G401 (cell line): ENCODE measurements around the gene SLC29A3. TPM values are rescaled to one million over a fixed set of nuclear protein-coding genes. Genes with fewer than 3 reads are reported as not detected.
"Not testable (repeated sequence)": the region's sequence is repeated elsewhere in the genome, so short reads cannot be mapped to it uniquely, and the experiment has no call there.

Experiments
- DNase-seq: peaks from one replicate; pipeline ENCODE4 v3.0.0-alpha.2; 2015; ENCODE audit warnings: low spot score
- in situ Hi-C: cut with HindIII; loops from 2 replicates; pipeline ENCODE4 v1.10.0; 2016; ENCODE audit warnings: low sequenced_read_pairs, mixed read lengths
- total RNA-seq: library from RNA; depleted of rRNA; stranded (reverse); fragments of >200 nt; shearing (Covaris generic); gene quantifications from 2 replicates; pipeline ENCODE4 v1.2.3, GENCODE V29; 2014

Gene SLC29A3
- total RNA-seq, 1 experiment from 2014 or later: 3.3 TPM

DNA sequence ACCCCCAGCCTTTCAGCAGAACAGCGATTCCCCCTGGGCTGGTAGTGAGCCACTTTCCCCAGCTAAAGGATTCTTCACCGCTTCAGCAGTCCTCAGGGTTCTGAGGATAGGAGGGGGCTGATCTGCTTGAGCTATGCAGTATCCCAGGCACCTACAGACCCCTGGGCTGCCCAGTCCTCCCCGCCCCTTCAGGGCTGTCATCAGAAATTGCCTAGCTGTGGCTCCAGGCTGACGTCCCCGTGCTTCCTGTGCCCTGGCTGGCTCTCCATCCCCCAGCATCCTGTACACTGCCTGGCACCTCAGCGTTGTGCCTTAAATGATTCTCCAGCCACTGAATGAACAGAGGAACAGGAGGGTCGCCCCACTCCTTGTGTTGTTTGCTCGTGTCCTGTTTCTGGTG is 39.2 kb downstream of the SLC29A3 start:
- in situ Hi-C loops: no loop called here
- no peak for DNase-seq

DNA sequence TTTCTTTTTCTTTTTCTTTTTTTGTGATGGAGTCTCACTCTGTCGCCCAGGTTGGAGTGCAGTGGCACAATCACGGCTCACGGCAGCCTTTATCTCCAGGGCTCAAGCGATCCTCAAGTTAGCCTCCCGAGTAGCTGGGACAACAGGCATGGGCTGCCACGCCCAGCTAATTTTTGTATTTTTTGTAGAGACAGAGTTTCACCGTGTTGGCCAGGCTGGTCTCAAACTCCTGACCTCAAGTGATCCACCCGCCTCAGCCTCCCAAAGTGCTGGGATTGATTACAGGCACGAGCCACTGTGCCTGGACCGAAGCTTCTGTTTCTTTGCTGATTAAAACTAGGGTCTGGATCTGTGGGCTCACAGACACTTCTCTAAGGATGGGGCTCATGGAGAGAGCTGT is 39.8 kb downstream of the SLC29A3 start:
- in situ Hi-C loops, DNase-seq: not testable (repeated sequence)

DNA sequence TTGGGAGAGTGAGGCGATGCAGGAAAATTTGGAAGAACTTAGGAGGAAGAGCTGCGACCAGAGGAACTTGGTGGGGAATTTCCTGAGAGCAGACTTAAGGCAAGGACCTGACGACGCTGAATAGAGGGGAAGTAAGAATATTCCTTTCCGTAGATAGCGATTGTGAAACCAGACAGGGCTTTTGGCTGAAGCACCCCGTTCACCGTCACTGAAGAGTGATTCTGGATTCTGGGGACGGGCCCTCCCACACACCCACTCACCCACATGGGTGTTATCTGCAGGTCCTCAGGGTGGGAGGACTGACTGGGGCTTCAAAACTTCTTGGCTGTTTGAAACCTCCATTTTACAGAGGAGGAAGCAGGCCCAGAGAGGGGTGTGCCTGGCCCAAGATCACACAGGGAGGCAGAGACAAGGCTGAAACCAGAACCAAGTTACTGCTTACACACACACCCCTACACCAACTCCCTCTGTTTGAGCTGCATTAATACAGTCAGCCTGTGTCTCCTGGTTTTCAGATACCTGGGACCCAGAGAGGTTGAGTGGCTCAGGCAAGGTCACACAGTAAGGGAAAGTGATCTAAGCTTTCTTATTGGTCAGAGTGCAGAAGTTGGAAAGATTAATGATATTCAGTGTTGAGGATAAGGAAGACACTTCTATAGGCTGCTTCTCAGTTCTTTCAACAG is 40.4 kb downstream of the SLC29A3 start:
- no peak for DNase-seq
- in situ Hi-C loops: no loop called here

DNA sequence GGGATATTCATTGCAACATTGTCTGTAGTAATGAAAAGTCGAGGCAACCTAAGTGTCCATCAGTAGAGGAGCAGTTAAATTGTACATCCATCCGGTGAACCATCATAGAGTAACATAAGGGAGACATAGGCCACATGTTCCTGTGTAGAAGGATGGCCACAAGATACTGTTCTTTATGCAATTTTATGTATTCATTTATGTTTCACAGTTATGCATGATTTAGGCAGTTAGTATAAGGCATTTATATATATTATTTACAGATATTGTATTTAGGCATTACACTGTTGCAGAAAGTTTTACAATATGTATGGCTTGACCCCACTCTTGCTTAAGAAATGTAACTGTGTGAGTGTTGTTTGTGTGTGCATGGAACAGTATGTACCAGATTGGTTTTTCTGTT is 41.7 kb downstream of the SLC29A3 start:
- DNase-seq: no peak
- in situ Hi-C loops: no loop called here

DNA sequence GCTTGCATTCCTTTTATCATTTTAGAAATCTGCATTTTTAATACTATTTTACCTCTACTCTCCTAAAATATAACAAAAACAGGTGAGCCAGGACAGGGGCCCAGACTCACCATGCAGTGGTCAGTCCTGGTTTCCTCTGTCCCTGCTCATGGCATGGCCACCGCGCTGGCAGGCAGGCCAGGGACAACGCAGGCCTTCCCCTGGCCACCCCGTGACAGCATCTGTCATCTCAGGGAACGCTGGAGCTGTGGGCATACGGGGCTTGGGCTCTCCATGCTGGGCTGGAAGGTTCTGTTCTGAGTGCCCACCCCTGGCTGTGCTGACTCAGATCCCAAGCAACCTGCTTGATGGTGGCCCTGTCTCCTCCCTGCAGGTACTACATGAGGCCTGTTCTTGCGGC is 42.5 kb downstream of the SLC29A3 start:
- in situ Hi-C loops: no loop called here
- no peak for DNase-seq

DNA sequence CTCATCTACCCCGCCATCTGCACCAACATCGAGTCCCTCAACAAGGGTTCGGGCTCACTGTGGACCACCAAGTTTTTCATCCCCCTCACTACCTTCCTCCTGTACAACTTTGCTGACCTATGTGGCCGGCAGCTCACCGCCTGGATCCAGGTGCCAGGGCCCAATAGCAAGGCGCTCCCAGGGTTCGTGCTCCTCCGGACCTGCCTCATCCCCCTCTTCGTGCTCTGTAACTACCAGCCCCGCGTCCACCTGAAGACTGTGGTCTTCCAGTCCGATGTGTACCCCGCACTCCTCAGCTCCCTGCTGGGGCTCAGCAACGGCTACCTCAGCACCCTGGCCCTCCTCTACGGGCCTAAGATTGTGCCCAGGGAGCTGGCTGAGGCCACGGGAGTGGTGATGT is 43.1 kb downstream of the SLC29A3 start:
- no peak for DNase-seq
- in situ Hi-C loops: no loop called here

DNA sequence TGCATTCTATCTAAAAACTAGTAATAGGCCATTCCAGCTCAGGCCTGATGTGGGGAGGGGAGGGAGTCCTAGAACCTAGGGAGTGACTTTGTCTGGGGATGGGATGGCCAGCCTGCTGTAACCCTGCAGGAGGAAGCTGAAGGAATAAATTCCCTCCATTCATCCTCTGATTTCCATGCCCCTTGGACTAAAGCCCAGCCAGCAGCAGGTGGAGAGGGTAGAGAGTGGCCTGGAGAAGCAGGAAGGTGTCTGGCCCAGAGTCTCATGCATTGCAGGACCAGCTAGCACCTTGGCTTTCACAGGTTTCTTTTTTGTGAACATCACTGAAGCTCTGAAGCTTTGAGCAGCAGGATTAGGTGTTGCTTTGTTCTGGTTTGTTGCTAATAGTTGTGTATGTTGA is 44.9 kb downstream of the SLC29A3 start:
- peak; percentile 67 for DNase-seq
- in situ Hi-C loops: no loop called here

DNA sequence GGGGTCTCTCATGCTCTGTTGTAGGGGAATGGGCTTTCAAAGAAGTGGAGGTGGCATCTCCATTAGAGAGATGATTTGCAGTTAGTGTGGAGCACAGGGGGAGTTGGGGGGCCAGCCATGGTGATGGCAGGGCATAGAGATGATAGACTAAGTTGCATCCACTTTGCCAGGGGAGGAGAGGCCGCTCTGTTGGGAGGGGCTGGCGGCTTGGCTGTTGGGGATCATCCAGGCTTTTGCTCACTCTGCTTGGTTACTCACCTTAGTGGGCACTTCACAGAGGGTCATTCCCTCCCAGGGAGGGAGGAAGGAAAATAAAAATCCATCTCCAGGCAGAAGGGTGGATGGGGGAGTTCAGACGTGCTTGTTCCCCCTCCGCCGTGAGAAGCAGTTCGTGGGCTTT is 46.3 kb downstream of the SLC29A3 start:
- no peak for DNase-seq
- in situ Hi-C loops: no loop called here

DNA sequence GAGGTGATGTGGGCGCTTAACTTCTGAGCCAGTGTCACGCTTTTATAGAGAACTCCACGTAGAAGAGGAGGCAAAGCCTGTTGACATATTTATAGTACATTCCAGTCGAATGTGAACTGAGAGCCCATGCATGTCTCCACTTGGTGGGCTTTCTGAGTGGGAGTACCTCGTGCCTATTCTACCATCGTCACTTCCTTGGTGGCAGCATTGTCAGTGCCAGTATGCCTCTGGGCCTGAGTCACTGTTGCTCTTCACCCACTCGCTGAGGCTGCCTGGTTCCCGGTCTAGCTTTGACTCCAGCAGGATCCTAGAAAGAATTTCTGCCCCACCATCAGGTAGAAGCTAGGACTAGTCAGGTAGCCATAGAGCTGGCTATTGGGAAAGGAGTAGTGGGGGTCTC is 47.6 kb downstream of the SLC29A3 start:
- DNase-seq: no peak
- in situ Hi-C loops: no loop called here

DNA sequence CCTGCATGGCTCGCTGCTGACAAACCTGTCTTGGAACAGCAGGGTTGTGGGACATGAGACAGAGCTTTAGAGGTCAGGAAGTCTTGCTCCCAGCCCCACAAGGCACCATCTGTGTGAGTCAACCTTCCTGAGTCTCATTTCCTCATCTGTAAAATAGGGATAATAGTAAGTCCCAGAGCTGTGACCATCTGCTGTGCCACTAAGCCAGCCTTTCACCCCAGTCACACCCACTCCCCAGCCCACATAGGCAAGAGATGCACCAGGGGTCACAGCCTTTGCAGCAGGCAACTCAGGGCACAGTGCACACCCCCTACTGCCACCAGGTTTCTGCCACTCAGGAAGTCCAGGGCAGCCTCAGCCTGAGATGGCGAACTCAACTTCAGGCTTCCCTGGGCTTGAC is 48.2 kb downstream of the SLC29A3 start:
- no peak for DNase-seq
- in situ Hi-C loops: no loop called here

DNA sequence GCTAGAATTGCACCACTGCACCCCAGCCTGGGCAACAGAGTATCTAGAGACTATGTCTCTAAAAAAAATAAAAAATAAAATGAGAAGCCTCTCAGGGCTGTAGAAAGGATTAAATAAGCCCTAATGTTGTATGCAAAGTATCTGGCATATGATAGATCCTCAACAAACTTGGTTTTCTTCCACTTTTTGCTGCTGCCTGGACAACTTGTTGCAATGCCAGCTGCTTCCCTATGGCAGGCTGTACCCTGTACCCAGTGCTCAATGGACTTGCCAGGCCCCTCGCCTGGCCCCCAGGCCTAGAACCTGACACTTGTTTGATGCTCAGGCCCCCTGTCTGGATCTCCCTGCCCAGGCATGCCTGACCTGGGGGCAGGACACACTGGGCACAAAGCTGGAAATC is 49.1 kb downstream of the SLC29A3 start:
- no peak for DNase-seq
- in situ Hi-C loops: no loop called here

DNA sequence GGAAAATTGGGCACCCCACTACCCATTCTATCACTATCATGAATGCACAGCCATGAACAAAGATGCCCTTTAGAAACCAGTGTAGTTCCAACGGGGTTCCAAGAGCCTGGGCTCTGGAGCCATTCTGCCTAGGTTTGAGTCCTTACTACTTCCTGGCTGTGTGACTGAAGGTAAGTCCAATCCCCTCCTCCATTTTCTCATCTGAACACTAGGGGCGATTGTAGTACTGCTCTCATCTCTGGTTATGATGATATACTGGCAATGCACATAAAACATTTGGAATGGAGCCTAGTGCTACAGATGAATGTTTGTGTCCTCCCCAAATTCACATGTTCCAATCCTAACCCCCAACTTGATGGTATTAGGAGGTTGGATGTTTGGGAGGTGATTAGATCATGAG is 49.6 kb downstream of the SLC29A3 start:
- in situ Hi-C loops: no loop called here
- DNase-seq: no peak

DNA sequence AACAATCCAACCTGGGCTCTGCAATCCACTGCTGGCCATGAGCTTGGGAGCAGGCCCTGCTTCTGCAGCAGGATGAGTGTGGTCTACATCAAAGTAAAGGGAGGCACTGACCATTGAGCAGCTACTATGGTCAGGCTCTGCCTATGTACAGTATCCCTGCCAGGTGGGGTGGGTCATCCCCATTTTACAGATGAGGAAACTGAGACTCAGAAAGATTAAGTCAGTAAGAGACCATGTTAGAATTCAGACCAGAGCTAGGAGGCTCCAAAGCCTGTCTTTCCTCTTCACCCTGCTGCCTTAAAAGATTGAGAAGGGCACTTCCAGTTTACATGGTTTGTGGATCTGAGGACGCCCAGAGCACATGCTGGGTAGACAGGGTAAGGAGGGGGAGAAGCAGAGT is 50.5 kb downstream of the SLC29A3 start:
- in situ Hi-C loops: no loop called here

DNA sequence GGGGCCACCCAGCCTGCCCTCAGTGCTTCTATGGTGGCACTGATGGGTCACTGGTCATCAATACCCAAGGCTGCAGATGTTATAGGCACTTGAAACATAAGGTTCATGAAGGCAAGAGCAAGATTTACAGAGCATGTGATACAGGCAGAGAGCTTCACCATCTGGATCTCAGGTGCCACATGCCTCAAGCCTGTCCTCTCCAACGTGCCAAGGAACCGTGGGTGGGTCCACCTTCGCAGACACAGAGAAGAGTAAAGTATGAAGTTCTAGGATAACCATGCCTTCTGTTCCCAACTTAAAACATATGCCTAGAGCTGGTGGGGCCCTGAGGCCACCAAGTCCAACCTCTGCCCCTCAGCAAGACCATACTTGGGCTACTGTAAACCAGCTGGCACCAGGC is 51.0 kb downstream of the SLC29A3 start:
- no peak for DNase-seq
- in situ Hi-C loops: no loop called here

More for the DNA sequence above, 50.5 kb downstream of the SLC29A3 start:
- DNase-seq: no peak

DNA sequence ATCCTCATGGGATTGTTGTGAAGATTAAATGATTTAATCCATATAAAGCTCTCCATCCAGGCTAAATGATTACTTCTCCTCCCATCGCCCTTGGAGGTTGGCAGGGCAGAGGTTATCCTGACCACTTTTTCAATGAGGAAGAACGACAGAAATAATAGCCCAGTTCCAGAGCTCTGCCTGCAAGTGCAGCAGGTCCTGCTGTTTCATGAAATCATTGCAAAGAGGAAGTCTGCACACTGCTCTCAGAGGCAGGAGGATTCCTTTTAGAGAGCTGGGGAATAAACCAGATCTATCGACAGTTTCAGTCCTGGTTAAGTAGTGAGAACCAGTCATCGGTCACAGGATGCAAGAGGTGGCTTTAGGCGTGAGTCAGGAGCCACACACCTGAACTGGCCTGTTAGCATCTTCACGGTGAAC is 52.7 kb downstream of the SLC29A3 start:
- in situ Hi-C loops: no loop called here
- no peak for DNase-seq

DNA sequence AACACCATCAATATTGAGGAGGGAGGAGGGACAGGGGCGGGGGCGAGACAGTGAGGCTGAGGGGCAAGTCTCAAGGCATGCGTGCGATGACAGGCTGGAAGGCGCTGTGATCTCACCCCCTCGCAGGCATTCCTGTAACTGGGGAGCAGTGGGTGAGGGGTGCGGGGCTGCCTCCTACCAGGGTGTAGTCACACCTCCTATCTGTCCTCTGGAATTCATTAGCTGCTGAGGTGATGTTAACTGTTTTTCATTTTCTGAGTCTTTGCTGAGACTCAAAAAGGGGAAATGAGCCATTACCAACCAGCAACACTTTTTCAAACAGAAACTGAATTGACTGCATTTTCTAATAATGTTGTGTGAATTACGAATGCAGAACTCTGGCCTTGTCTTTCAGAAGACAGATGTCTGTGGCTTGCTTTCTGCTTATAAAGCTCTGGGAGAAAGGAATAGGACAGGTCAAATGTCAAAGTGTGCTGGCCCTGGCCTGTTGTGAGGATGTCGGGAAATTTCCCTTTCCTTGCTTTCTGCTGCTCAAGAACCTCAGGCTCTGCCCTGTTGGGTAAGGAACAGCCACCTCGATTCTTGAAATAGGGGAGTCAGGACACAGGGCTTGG is 53.9 kb downstream of the SLC29A3 start:
- in situ Hi-C loops: no loop called here
- DNase-seq: no peak

DNA sequence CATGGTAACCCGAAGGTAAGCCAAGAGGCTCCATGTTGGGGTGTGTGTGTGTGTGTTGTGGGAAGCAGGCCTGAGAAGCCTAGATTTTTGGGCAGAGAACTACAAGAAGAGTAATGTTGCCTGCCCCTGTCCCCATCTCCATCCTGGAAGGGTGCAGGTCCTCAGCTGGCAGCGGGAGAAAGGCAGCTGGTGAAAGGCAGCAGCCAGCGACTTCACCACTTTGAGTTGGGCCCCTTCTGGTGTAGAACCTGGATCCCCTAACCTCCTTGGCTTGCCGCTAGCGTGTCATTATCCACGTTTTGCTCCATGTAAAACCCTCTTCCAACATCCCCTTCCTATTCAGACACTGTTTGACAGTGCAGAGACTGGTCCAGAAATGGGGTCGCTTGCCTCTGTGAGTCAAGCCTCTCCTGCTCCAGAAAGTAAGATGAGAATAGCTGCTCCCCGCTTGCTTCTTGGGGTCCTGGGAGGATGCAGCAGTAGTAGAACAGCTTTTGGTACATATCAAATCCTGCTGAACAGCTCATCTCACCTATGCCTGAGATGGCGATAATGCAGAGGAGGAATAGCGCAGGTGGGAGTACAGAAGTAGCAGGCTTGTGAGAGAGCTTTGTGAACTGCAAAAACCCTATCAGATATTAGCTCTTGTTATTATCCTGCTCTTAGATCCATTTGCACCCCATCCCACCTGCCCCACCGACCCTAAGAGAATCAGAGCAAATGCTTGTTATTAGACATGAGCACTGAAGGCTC is 55.6 kb downstream of the SLC29A3 start:
- DNase-seq: no peak
- in situ Hi-C loops: no loop called here

DNA sequence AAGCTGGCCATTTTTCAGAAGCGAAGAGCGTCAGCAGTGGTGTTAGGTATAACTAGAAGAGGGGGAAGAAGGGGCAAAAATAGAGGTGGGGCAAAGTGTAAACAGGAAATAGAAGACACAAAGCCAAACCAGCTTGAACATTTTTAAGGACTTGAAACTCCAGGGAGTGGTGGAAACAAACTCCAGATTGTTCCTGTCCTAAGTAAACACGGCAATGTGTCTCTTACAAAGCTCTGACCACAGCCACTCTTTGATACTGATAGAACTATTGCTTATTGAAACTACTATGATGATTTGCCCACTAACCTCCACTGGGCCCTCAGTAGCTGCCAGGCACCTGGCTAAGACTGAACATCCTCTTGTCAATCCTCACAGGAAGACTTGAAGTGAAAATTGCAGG is 56.9 kb downstream of the SLC29A3 start:
- no peak for DNase-seq
- in situ Hi-C loops: no loop called here

DNA sequence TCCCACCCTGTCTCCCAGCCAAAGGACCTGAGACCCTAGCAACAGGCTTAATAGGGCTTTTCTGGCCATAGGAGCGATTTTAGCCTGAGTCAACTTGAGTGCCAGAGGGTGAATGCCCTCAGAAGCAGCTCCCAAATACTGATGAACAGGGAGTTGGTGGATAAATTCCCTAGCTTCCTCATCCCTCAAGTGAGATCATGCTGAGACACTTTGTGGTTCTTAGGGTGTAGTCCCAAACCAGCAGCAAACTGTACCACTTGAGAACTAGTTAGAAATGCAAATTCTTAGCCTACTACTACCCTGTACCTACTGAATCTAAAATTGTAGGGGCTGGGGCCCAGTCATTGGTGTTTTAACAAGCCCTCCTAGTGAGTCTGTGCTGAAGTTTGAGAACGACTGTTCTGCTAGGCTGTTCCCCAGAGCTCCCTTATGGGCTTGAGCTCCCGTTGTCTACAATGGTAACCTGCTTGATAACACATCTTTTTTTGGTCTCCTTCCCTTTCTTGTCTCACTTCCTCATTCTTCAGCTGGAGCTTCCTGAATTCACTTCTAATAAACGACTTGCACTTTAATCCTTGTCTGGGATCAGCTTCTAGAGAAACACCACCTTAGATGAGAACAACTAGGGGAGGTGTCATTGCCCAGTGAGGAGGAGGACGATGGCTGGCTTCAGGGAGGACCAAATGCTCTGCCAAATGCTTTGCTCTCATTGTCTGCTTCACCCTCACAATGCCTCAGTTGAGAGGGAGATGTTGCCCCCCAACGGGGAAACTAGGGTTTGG is 59.5 kb downstream of the SLC29A3 start:
- in situ Hi-C loops: no loop called here
- DNase-seq: peak; percentile 8
